ENCODE measurements around the gene ZNF23.

ZNF23 gene

DNA sequence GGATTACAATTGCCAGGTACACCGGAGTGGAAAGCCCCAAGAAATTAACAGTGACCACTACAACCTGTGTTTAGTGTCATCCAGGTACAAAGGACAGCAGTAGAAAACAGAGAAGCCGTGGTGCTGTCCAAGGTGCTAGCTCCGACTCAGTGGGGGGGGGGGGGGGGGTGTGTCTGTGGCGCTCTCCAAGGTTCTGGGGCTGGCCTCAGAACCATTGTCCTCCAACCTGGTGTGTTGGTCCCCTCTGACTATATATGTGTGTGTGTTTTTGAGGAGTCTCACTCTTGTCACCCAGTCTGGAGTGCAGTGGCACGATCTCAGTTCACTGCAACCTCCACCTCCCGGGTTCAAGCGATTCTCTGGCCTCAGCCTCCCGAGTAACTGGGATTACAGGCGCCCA is 5.8 kb upstream of the ZNF23 start:
- peak; percentile 3 for DNase-seq (ENCODE audit: low read depth)

DNA sequence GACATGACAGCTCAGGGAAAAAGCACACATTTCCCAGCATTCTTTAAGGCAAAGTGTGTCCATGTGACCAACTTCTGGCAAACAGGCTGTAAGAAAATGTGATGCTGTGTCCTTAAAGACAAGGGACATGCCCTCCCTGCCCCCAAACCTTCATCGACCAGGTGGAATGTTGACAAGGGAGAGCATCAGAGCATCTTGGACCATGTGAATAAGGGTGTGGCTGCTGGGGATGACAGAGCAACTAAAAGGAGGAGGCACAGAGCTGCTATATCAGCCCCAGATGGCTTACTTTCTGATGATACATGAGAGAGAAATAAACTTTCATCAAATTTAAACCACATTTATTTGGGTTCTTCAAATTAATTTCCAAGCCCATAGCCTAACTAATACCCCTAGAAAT is 2.2 kb upstream of the ZNF23 start:
- DNase-seq (ENCODE audit: low read depth): no peak

DNA sequence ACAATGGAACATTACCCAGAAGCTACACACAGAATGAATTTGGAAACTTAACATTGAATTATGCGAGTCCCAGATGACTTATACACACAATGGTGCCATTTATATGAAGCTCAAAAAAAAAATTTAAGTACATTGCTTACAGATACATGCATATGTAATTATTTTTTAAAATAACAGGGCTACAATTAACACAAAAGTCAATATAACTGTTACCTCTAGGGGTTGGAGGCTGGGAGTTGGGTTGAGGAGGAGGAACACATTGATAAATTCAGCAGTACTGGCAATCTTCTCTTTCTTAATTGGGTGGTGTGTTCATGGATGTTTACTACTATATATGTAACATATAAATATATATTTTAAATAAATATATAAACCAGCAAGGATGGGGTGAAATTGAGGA is 1.1 kb downstream of the ZNF23 start:
- DNase-seq (ENCODE audit: low read depth): no peak

- DNase-seq (ENCODE audit: low read depth): no peak
Measured at GRCh38 chr16:71460236-71460635, 1.8 kb downstream of the ZNF23 start.

- no peak for DNase-seq (ENCODE audit: low read depth)
Measured at GRCh38 chr16:71459510-71459909, 2.5 kb downstream of the ZNF23 start.

- DNase-seq (ENCODE audit: low read depth): no peak
Measured at GRCh38 chr16:71456801-71457200, 5.2 kb downstream of the ZNF23 start.

GRCh38 chr16:71453036-71453435 is 9.0 kb downstream of the ZNF23 start:
- DNase-seq (ENCODE audit: low read depth): no peak

- DNase-seq (ENCODE audit: low read depth): no peak
Measured at GRCh38 chr16:71449020-71449419, 13.0 kb downstream of the ZNF23 start.

DNA sequence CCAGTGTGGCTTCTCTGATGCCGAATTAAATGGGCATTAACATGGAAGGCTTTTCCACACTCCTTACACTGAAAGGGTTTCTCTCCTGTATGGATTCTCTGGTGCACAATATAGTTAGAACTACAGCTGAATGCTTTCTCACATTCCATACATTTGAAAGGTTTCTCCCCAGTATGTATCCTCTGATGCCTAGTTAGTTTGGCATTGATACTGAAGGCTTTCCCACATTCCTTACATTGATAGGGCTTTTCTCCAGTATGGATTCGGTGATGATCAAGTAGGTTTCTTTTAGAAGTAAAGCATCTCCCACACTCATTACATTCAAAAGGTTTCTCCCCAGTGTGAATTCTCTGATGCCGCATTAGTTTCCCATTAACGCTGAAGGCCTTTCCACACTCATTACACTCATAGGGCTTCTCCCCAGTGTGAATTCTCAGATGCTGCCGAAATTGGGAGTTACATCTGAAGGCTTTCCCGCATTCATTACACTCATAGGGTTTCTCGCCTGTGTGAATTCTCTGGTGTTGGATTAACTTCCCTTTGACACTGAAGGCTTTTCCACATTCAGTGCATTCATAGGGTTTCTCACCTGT is 13.7 kb downstream of the ZNF23 start:
- no peak for DNase-seq (ENCODE audit: low read depth)

- DNase-seq (ENCODE audit: low read depth): no peak
Measured at GRCh38 chr16:71443714-71444113, 18.3 kb downstream of the ZNF23 start.

GRCh38 chr16:71442051-71442440 is 20.0 kb downstream of the ZNF23 start, which contains the start of gene TLE7:
Gene TLE7 (minus strand): TSS chr16:71442054. CDS start chr16:71433324, 8,730 bp downstream.
- DNase-seq (ENCODE audit: low read depth): no peak

DNA sequence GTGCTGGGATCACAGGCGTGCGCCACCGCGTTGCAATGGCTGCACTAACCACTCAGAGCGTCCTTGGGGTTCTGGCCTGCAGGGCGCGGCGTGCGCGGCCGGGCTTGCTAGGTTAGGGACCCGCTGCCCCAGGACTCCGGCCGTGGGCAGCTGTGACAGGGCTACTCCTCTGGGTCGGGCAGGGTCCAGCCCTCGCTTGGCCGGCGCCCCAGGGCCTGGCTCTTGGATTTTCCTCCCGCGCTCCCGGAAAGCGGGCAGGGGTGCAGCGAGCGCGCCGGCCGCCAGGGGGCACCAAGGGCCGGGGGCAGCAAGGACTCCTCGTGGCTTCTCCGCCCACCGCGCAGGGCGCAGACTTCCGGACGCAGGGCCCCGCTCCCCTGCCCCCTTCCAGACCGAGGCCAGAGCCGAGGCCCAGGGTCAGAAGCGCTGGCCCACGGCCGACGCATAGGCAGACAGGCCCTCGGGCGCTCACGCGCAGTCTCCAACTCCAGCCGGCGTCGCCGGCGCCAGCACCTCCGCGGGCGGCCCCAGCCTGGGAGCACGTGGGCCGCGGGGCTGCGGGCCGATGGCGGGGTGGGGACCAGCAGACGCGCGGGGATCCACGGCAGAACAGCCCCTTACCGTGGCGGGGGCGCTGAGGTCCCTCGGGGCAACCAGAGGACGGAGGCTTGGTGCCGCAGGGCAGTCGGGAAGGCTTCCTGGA is 20.5 kb downstream of the ZNF23 start:
- no peak for DNase-seq (ENCODE audit: low read depth)

GRCh38 chr16:71440669-71441347 is 21.2 kb downstream of the ZNF23 start:
- no peak for DNase-seq (ENCODE audit: low read depth)

GRCh38 chr16:71439523-71439922 is 22.5 kb downstream of the ZNF23 start:
- no peak for DNase-seq (ENCODE audit: low read depth)

GRCh38 chr16:71436473-71436872 is 25.6 kb downstream of the ZNF23 start:
- DNase-seq (ENCODE audit: low read depth): no peak

DNA sequence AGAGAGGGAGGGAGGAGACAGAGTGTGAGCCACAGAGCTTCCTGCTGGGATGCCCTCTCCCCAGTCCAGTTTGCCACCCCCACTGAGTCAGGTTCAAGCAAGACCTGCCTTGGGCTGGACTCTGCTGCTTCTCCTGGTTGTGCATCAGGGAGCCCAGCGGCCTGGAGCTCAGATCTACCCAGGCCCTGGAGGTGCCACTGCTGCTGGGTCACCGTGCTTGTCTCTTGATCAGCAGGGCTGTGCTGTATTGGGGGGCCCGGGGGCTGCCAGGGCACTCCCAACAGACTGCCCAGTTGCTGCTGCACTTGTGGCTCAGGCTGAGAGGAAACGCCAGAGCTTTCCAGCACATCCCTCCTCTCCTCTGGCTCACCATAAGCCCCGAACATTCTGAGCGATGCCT is 29.1 kb downstream of the ZNF23 start:
- no peak for DNase-seq (ENCODE audit: low read depth)

DNA sequence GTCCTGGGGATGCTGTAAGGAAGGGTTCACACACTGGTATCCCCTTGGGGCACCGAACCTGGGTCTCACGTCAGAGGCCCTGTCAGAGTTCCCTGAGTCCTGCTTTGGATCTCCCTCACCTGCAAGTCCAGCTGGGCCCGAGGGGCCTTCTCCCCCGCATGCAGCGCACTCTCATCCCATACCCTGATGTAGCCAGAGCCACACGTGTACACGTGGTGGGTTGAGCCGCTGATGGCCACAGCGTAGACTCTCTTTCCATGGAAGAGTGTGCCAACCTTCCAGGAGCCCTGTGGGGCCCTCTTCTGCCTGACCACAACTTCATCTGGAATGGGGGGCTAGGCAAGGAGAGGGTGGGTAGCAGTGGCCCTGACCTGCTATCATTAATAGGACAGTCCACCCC is 30.1 kb downstream of the ZNF23 start:
- DNase-seq (ENCODE audit: low read depth): no peak

- no peak for DNase-seq (ENCODE audit: low read depth)
Measured at GRCh38 chr16:71431176-71431575, 30.9 kb downstream of the ZNF23 start.

GRCh38 chr16:71430744-71431143 is 31.3 kb downstream of the ZNF23 start:
- peak; percentile 94 for DNase-seq (ENCODE audit: low read depth)

DNA sequence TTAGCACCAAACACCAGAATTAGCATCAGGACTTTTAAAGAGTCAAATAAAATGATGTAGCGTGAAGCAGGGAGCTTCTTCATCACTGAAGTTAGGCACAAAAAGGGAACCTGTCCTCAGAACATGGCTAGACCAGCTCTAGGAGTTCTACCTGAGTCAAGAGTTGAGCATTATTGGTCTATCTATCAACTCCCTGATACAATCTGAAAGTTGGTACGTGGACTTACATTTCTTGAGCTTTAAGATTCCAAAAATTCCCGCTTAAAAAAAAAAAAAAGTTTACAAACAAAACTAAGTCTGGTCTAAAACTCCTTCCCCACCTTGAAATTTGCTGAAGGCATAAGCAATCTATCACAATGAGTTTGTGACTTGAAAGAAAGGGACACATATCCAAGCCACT is 32.5 kb downstream of the ZNF23 start:
- DNase-seq (ENCODE audit: low read depth): no peak

- no peak for DNase-seq (ENCODE audit: low read depth)
Measured at GRCh38 chr16:71428883-71429282, 33.2 kb downstream of the ZNF23 start.

DNA sequence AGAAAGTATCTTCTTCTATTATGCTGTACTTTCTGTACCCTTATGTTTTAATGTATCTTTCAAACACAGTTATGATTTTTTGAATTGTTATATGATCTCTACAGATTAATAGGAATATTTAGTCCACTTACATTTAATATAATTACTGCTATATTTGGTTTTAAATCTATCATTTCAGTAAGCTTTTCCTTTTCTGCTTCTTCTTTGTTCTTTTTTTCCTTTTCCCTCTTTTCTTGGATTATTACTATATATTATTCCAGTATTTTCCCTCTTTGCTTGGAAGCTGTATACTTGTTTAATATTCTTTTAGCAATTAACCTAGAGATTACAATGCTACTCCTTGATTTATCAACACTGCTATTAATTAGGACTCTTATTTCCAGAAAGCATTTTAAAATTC is 33.7 kb downstream of the ZNF23 start:
- no peak for DNase-seq (ENCODE audit: low read depth)

DNA sequence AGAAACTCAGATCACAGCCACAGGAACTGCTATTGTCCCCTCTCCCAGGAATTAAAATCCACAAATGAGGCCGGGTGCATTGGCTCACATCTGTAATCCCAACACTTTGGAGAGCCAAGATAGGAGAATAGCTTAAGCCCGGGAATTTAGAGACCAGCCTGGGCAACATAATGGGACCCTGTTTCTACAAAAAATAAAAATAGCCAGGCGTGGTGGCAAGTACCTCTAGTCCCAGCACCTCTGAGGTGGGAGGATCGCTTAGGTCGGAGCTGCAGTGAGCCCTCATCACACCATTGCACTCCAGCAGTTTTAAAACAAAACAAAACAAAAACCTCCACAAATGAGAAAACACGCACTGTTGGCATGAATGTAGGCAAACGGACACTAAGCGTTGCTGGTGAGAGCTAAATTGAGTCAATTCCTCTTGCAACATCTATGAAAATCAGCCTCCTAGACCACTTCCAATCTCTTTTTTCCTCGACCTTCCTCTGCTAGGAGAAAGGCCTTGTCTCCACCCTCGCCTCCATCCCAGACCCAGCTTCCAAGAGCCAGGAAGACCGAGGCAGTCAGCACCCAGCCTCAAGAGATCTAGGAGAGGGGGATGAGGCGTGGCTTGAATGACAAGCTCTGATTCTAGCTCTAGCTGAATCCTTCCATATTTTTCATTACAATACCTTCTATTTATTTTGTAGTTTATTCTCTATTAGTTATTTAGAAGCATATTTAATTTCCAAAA is 35.0 kb downstream of the ZNF23 start:
- DNase-seq (ENCODE audit: low read depth): no peak
